Smooth muscle cell (in vitro differentiated cells): ENCODE measurements around the gene CA7. TPM values are rescaled to one million over a fixed set of nuclear protein-coding genes. Genes with fewer than 3 reads are reported as not detected.

Source experiments
- DNase-seq: peaks from one replicate; lab custom pipeline; 2025; ENCODE audit not compliant: unreplicated experiment; lab: John Stamatoyannopoulos, UW
- H2AFZ ChIP-seq: fragments of 200-600 bp; sonication (generic); 2 replicates; pipeline ENCODE4 v1.6.0; 2016; ENCODE audit warnings: antibody characterized with exemption, low read depth, mild to moderate bottlenecking
- H3F3A ChIP-seq: fragments of 200-600 bp; sonication (generic); 2 replicates; pipeline ENCODE4 v1.6.0; 2017; ENCODE audit warnings: antibody characterized with exemption, low read depth
- H3K27ac ChIP-seq: fragments of 200-600 bp; sonication (generic); 2 replicates; pipeline ENCODE4 v1.5.1; 2016; ENCODE audit warnings: low read depth, mild to moderate bottlenecking
- H3K27me3 ChIP-seq: fragments of 200-600 bp; sonication (generic); 2 replicates; pipeline ENCODE4 v1.6.1; 2016; ENCODE audit warnings: low read depth, mild to moderate bottlenecking
- H3K36me3 ChIP-seq: fragments of 200-600 bp; sonication (generic); 2 replicates; pipeline ENCODE4 v1.5.1; 2016; ENCODE audit warnings: low read depth
- H3K4me1 ChIP-seq: fragments of 200-600 bp; sonication (generic); 2 replicates; pipeline ENCODE4 v1.5.1; 2016; ENCODE audit warnings: low read depth
- H3K4me2 ChIP-seq: fragments of 200-600 bp; sonication (generic); 2 replicates; pipeline ENCODE4 v1.6.0; 2016; ENCODE audit warnings: mild to moderate bottlenecking
- H3K4me3 ChIP-seq: fragments of 200-600 bp; sonication (generic); 2 replicates; pipeline ENCODE4 v1.5.1; 2016; ENCODE audit warnings: mild to moderate bottlenecking
- H3K79me2 ChIP-seq: fragments of 200-600 bp; sonication (generic); 2 replicates; pipeline ENCODE4 v1.6.0; 2016; ENCODE audit warnings: low read depth, mild to moderate bottlenecking
- H3K9ac ChIP-seq: fragments of 200-600 bp; sonication (generic); 2 replicates; pipeline ENCODE4 v1.6.0; 2016; ENCODE audit warnings: low read depth
- H3K9me3 ChIP-seq: fragments of 200-600 bp; sonication (generic); replicated peaks from 2 replicates; pipeline ENCODE4 v1.5.1; 2016; ENCODE audit warnings: low read depth
- H4K20me1 ChIP-seq: fragments of 200-600 bp; sonication (generic); 2 replicates; pipeline ENCODE4 v1.6.0; 2016; ENCODE audit warnings: low read depth
- CTCF ChIP-seq: fragments of 200-600 bp; sonication (generic); IDR thresholded peaks from 2 replicates; pipeline ENCODE4 v1.5.1; 2017; ENCODE audit warnings: borderline replicate concordance, mild to moderate bottlenecking, antibody characterized with exemption; ENCODE audit not compliant: insufficient read depth, poor library complexity, severe bottlenecking
- WGBS: methylation state at CpG from one replicate; pipeline ENCODE4 v1.1.7; 2016; ENCODE audit warnings: low lambda C conversion rate; 5-methylcytosine and 5-hydroxymethylcytosine counted together
- polyA plus RNA-seq: library from polyadenylated mRNA; unstranded; fragments of >200 nt; fragmentation: Nextera tagmentation; extraction: Ambion mirVana; gene quantifications from 2 replicates; pipeline ENCODE4 v1.2.1, GENCODE V29; 2016
- total RNA-seq: library from RNA; depleted of rRNA; stranded (reverse); fragments of >200 nt; gene quantifications from 2 replicates; pipeline ENCODE4 v1.2.3, GENCODE V29; 2014

CA7 gene
- total and polyA plus RNA-seq, 2 experiments from 2014 or later = not detected

GRCh38 chr16:66899945-66900710 is 55.9 kb downstream of the CA7 start:
- WGBS = 38% methylated on average over 9 of the region's 9 CpGs
- H3K4me1 ChIP-seq = peaks cover 2% of the 10 kb centered on the region
- peak overlapping the region; percentile 65 for H3K27ac ChIP-seq
- H3K79me2 ChIP-seq = no peaks in the 10 kb centered on the region
- no peaks in the 10 kb centered on the region for H3K9me3 ChIP-seq
- TF ChIP-seq CTCF = no peak
- peaks cover 11% of the 10 kb centered on the region for H3F3A ChIP-seq
- H3K4me2 ChIP-seq = peak overlapping the region; percentile 67
- peak overlapping the region; percentile 54 for H3K9ac ChIP-seq
- H4K20me1 ChIP-seq = no peaks in the 10 kb centered on the region
- no peak overlapping the region for H2AFZ ChIP-seq
- peak; percentile 52 for DNase-seq
- H3K36me3 ChIP-seq = no peaks in the 10 kb centered on the region
- H3K4me3 ChIP-seq = no peak overlapping the region
- no peaks in the 10 kb centered on the region for H3K27me3 ChIP-seq

GRCh38 chr16:66900721-66901441 is 56.7 kb downstream of the CA7 start:
- Histone ChIP-seq H2AFZ (no peak overlapping the region), H4K20me1 (no peaks in the 10 kb centered on the region), H3K9me3 (no peaks in the 10 kb centered on the region), H3K36me3 (no peaks in the 10 kb centered on the region), H3F3A (peaks cover 11% of the 10 kb centered on the region), H3K27ac (peak overlapping the region; percentile 65), H3K4me3 (no peak overlapping the region), H3K79me2 (no peaks in the 10 kb centered on the region), H3K4me1 (peaks cover 10% of the 10 kb centered on the region), H3K4me2 (peak overlapping the region; percentile 67), H3K9ac (peak overlapping the region; percentile 39), H3K27me3 (no peaks in the 10 kb centered on the region)
- no peak for TF ChIP-seq CTCF
- no peak for DNase-seq
- WGBS = 60% methylated on average over 7 of the region's 7 CpGs

GRCh38 chr16:66901626-66902025 is 57.4 kb downstream of the CA7 start:
- Histone ChIP-seq H4K20me1 (no peaks in the 10 kb centered on the region), H3K27me3 (no peaks in the 10 kb centered on the region), H3K4me3 (no peak overlapping the region), H3K79me2 (no peaks in the 10 kb centered on the region), H3K4me2 (no peak overlapping the region), H2AFZ (no peak overlapping the region), H3K9ac (no peak overlapping the region), H3K4me1 (peaks cover 11% of the 10 kb centered on the region), H3F3A (peaks cover 11% of the 10 kb centered on the region), H3K36me3 (no peaks in the 10 kb centered on the region), H3K27ac (peak overlapping the region; percentile 29), H3K9me3 (no peaks in the 10 kb centered on the region)
- no peak for DNase-seq
- no peak for TF ChIP-seq CTCF
- WGBS = 98% methylated on average over 10 of the region's 10 CpGs
